SH-SY5Y (cell line): ENCODE results near the gene EEA1.

Experiments used
- GATA2 ChIP-seq: IDR thresholded peaks from 2 replicates; pipeline ENCODE4 v1.6.1; 2011; ENCODE audit warnings: mild to moderate bottlenecking, low read depth, low read length
- GATA3 ChIP-seq: IDR thresholded peaks from 2 replicates; pipeline ENCODE4 v1.6.1; 2011; ENCODE audit warnings: low read depth, mild to moderate bottlenecking, low read length, moderate library complexity

DNA sequence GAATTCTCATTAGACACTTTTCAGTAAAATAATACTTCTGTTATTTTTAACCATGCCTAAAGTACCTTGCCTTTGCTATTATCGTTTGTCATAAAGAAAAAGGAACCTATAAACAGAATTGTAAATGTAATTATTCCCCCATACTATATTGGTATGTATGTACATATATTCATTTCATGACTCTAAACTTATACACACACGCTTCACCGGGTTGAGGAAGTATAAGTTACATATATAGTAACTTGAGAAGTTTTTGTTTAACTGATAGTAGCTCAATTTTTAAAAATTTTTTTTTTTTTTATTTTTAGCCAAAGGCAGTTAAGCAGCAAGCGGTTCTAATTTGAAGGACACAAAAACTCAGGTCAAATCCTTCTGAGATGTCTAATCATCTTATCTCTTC lies 118.7 kb downstream of the EEA1 start:
- TF ChIP-seq GATA3: no peak
- no peak for TF ChIP-seq GATA2
